Measurements from ENCODE around the gene CRYBG3.

DNA sequence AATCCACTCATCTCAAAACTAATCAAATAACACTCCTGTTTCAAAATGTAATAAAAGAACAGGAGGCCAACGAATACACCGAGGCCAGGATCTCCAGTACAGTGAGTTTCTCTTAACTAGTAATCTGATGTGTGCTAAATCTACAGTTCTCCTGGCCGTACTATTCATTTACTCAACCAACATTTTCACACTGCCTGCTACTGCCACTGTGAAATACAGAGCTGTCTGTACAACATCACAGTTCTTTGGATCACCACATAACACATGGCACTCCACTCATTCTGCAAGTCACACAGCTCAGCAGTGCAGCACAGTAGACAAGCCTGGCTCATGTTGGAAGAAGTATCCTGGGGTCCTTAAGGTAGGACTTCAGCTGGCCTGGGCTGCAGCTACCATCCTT, 128.5 kb downstream of the CRYBG3 start:
- TF ChIP-seq CTCF (IDR thresholded peaks at IDR 0.05) (no peak), POLR2A (IDR thresholded peaks at IDR 0.05) (no peak)
